Esophagus muscularis mucosa (tissue), 4 donors: ENCODE results near the gene USP36.

Source experiments
- EP300 ChIP-seq: sonication (generic); formaldehyde crosslinking; IDR thresholded peaks from one replicate; pipeline ENCODE4 v1.6.1; 2017; ENCODE audit warnings: antibody characterized with exemption
- POLR2A ChIP-seq: fragments of 450-650 bp; IDR thresholded peaks from one replicate; pipeline ENCODE4 v1.6.1; 2017; ENCODE audit warnings: antibody characterized with exemption, moderate library complexity, mild to moderate bottlenecking, low read depth
- POLR2AphosphoS5 ChIP-seq, 2 donors: sonication (generic); formaldehyde crosslinking; IDR thresholded peaks; one replicate each; pipeline ENCODE4 v1.6.1; 2017; ENCODE audit warnings: antibody characterized with exemption in 2 of 2
- TF ChIP-seq, protein P1 (sequence below), 3 experiments: fragments of 200-600 bp in 2 of 3; fragments of 450-650 bp in 1 of 3; sonication (generic) in 2 of 3; IDR thresholded peaks; one replicate each; pipeline ENCODE4 v1.5.1; 2017 to 2019; ENCODE audit warnings: antibody characterized with exemption in 3 of 3, mild to moderate bottlenecking in 2 of 3, moderate library complexity in 1 of 3

DNA sequence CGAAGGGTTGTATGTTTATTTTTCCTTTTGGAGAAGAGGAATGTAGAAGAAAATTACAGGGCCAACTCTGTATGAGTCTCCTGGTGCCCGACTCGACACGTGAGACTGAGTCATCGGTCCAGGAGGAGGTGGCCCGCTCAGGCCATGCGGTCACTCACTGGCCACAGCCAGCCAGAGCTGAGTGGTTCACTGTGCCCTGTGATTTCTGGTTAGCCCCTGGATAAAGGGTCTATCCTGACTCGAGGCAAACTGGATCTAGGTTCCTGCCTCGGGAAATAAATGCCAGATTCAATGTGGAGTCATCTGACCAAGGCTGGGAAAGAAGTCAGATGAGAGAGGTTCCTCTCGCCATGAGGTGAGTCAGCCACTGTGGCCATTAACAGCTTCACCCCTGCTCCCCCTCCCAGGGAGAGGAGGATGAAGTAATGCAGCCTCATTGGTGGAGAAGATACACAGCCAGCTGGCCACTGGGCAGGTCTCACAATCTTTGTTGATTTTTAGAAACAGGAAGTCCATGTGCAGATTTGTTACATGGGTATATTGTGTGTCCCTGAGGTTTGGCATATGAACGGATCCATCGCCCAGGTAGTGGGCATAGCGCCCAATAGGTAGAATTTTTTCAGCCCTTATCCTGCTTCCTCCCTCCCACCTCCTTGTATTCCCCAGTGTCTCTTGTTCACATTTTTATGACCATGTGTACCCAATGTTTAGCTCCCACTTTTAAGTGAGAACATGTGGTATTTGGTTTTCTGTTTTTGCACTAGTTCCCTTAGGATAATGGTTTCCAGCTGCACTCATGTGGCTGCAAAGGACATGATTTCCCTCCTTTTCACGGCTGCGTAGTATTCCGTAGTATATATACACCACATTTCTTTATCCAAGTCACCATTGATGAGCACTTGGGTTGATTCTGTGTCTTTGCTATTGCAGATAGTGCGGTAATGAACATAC, 21.7 kb upstream of the USP36 start:
- TF ChIP-seq, protein P1, sequence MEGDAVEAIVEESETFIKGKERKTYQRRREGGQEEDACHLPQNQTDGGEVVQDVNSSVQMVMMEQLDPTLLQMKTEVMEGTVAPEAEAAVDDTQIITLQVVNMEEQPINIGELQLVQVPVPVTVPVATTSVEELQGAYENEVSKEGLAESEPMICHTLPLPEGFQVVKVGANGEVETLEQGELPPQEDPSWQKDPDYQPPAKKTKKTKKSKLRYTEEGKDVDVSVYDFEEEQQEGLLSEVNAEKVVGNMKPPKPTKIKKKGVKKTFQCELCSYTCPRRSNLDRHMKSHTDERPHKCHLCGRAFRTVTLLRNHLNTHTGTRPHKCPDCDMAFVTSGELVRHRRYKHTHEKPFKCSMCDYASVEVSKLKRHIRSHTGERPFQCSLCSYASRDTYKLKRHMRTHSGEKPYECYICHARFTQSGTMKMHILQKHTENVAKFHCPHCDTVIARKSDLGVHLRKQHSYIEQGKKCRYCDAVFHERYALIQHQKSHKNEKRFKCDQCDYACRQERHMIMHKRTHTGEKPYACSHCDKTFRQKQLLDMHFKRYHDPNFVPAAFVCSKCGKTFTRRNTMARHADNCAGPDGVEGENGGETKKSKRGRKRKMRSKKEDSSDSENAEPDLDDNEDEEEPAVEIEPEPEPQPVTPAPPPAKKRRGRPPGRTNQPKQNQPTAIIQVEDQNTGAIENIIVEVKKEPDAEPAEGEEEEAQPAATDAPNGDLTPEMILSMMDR (IDR thresholded peaks at IDR 0.05) = no peak
- no peak for TF ChIP-seq EP300
- peak; percentile 75 to 77 for TF ChIP-seq POLR2AphosphoS5 (IDR thresholded peaks at IDR 0.05)
- TF ChIP-seq POLR2A = peak; percentile 13
